GM19438 (cell line): Measurements from ENCODE around the gene GADL1.

Source experiments
- ATAC-seq: cut with Tn5 transposase; IDR thresholded peaks from one replicate; pipeline ENCODE4 v1.9.1; 2021; ENCODE audit warnings: low read depth; ENCODE audit not compliant: unreplicated experiment

Gene GADL1

GRCh38 chr3:30878862-30879261 is 15.6 kb downstream of the GADL1 start:
- no peak for ATAC-seq

GRCh38 chr3:30875505-30875904 is 19.0 kb downstream of the GADL1 start:
- ATAC-seq: no peak

GRCh38 chr3:30873671-30874070 is 20.8 kb downstream of the GADL1 start:
- no peak for ATAC-seq

- no peak for ATAC-seq
Observed at GRCh38 chr3:30872879-30873278, 21.6 kb downstream of the GADL1 start.

GRCh38 chr3:30871720-30872119 is 22.7 kb downstream of the GADL1 start:
- ATAC-seq: no peak

- no peak for ATAC-seq
Observed at GRCh38 chr3:30864836-30865235, 29.6 kb downstream of the GADL1 start.

- no peak for ATAC-seq
Observed at GRCh38 chr3:30864132-30864531, 30.3 kb downstream of the GADL1 start.

GRCh38 chr3:30862004-30862403 is 32.5 kb downstream of the GADL1 start:
- ATAC-seq: no peak

GRCh38 chr3:30858894-30859389 is 35.5 kb downstream of the GADL1 start:
- ATAC-seq: no peak

GRCh38 chr3:30855400-30856292 is 38.8 kb downstream of the GADL1 start:
- no peak for ATAC-seq

GRCh38 chr3:30852833-30853232 is 41.6 kb downstream of the GADL1 start:
- no peak for ATAC-seq

GRCh38 chr3:30848087-30848779 is 46.2 kb downstream of the GADL1 start:
- ATAC-seq: no peak

- ATAC-seq: no peak
Observed at GRCh38 chr3:30847592-30847991, 46.9 kb downstream of the GADL1 start.

GRCh38 chr3:30845606-30846005 is 48.9 kb downstream of the GADL1 start:
- no peak for ATAC-seq

- ATAC-seq: no peak
Observed at GRCh38 chr3:30843877-30844276, 50.6 kb downstream of the GADL1 start.

GRCh38 chr3:30836141-30836540 is 58.3 kb downstream of the GADL1 start:
- no peak for ATAC-seq

GRCh38 chr3:30835667-30836066 is 58.8 kb downstream of the GADL1 start:
- ATAC-seq: no peak

- ATAC-seq: no peak
Observed at GRCh38 chr3:30832961-30833575, 61.4 kb downstream of the GADL1 start.

- ATAC-seq: no peak
Observed at GRCh38 chr3:30827080-30827479, 67.4 kb downstream of the GADL1 start.

- ATAC-seq: no peak
Observed at GRCh38 chr3:30826531-30826942, 67.9 kb downstream of the GADL1 start.

GRCh38 chr3:30819067-30819798 is 75.2 kb downstream of the GADL1 start:
- no peak for ATAC-seq
